Karpas-422 (cell line): Measurements from ENCODE around the gene EBI3. TPM values are rescaled to one million over a fixed set of nuclear protein-coding genes. Genes with fewer than 3 reads are reported as not detected.
A peak's percentile ranks its signal among the peaks of the same experiment; 100 is the strongest.
"Not testable (repeated sequence)": the region's sequence is repeated elsewhere in the genome, so short reads cannot be mapped to it uniquely, and the experiment has no call there.

Experiments used
- DNase-seq: peaks from one replicate; pipeline ENCODE4 v3.0.0-alpha.2; 2015
- H2AFZ ChIP-seq: fragments of 200-600 bp; sonication (generic); 2 replicates; pipeline ENCODE4 v1.6.1; 2014; ENCODE audit warnings: antibody characterized with exemption, low read length, mixed read lengths
- H3K27ac ChIP-seq: fragments of 200-600 bp; sonication (generic); 2 replicates; pipeline ENCODE4 v1.5.1; 2014; ENCODE audit warnings: mild to moderate bottlenecking, low read length, moderate library complexity
- H3K27me3 ChIP-seq: fragments of 200-600 bp; sonication (generic); 2 replicates; pipeline ENCODE4 v1.6.1; 2014; ENCODE audit warnings: low read length, mixed read lengths
- H3K36me3 ChIP-seq: fragments of 200-600 bp; sonication (generic); 2 replicates; pipeline ENCODE4 v1.6.1; 2014; ENCODE audit warnings: low read length, mixed read lengths; ENCODE audit not compliant: insufficient read depth
- H3K4me1 ChIP-seq: fragments of 200-600 bp; sonication (generic); 2 replicates; pipeline ENCODE4 v1.6.1; 2014; ENCODE audit warnings: mild to moderate bottlenecking, low read length, mixed read lengths
- H3K4me2 ChIP-seq: fragments of 200-600 bp; sonication (generic); 2 replicates; pipeline ENCODE4 v1.6.1; 2014; ENCODE audit warnings: low read length, low read depth, mild to moderate bottlenecking; ENCODE audit not compliant: poor library complexity, severe bottlenecking
- H3K4me3 ChIP-seq: fragments of 200-600 bp; sonication (generic); 2 replicates; pipeline ENCODE4 v1.5.1; 2014; ENCODE audit warnings: mild to moderate bottlenecking, antibody characterized with exemption, low read length, mixed read lengths
- H3K79me2 ChIP-seq: fragments of 200-600 bp; sonication (generic); 2 replicates; pipeline ENCODE4 v1.6.1; 2014; ENCODE audit warnings: mild to moderate bottlenecking, low read length, mixed read lengths
- H3K9ac ChIP-seq: fragments of 200-600 bp; sonication (generic); 2 replicates; pipeline ENCODE4 v1.6.0; 2014; ENCODE audit warnings: low read length
- H3K9me2 ChIP-seq: fragments of 200-600 bp; sonication (generic), shearing (Covaris generic); replicated peaks from 2 replicates; pipeline ENCODE4 v1.6.0; 2014; ENCODE audit warnings: mild to moderate bottlenecking, low read length, moderate library complexity; ENCODE audit not compliant: insufficient read depth
- H3K9me3 ChIP-seq: fragments of 300-700, 200-600 bp; sonication (generic); 2 replicates; pipeline ENCODE4 v1.6.1; 2014; ENCODE audit warnings: low read length, mixed read lengths
- H4K20me1 ChIP-seq: fragments of 200-600 bp; sonication (generic); 2 replicates; pipeline ENCODE4 v1.6.1; 2014; ENCODE audit warnings: mild to moderate bottlenecking, antibody characterized with exemption, low read length, low read depth; ENCODE audit not compliant: insufficient read depth
- total RNA-seq: library from RNA; depleted of rRNA; stranded (reverse); fragments of >200 nt; shearing (Covaris generic); gene quantifications from 2 replicates; pipeline ENCODE4 v1.2.3, GENCODE V29; 2014; ENCODE audit warnings: low replicate concordance

The EBI3 gene
- total RNA-seq, 1 experiment from 2014 or later: not detected

DNA sequence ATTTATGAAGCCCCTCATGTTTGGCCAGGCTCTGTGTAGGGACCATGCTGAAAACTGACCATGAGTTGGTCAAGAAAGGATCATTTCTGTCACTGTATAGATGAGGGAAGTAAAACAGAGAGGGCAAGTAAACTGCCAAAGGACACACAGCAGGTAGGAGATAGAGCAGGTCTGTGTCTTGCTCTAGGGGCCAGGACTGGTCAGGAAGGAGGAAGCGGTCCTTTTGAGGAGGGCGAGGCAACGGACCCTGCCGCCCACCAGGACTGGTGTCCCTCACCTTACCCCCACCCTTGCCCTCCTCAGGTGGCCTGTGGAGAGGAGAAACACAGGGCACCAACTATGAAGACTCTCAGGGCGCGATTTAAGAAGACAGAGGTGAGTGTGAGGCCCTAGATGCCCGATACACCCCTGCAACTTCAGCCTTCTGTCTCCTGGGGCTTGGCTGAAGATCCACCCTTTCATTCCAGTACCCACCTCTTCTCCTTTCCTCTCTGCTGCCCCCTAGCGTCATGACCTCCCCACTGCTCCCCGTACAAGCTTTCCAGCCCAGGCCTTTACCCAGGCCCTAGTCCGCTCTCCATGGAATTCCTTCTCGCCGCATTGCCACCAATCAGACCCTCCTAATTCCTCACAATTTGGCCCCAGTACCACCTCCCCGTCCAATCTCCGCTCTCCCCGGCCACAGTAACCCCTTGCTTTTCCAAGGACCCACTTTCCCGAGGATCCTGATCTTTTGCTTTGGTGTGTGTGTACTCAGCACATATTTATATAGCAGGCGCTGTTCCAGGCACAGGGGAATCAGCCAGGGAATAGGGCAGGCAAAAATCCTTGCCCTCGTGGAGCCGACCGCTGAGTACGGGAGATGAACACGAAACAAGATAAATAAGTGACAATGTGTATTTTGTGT lies 43.0 kb upstream of the EBI3 start:
- H3K27me3 ChIP-seq: no peaks in the 10 kb centered on the region
- H3K9me3 ChIP-seq: no peaks in the 10 kb centered on the region
- no peaks in the 10 kb centered on the region for H3K9me2 ChIP-seq
- no peak overlapping the region for H3K27ac ChIP-seq
- H3K79me2 ChIP-seq: peaks cover 9% of the 10 kb centered on the region
- DNase-seq: peak; percentile 93
- no peaks in the 10 kb centered on the region for H4K20me1 ChIP-seq
- H3K36me3 ChIP-seq: no peaks in the 10 kb centered on the region
- H3K4me3 ChIP-seq: no peak overlapping the region
- no peak overlapping the region for H2AFZ ChIP-seq
- peaks cover 9% of the 10 kb centered on the region for H3K4me1 ChIP-seq
- H3K9ac ChIP-seq: no peak overlapping the region
- no peak overlapping the region for H3K4me2 ChIP-seq

- Histone ChIP-seq H3K27me3 (no peaks in the 10 kb centered on the region), H3K36me3 (no peaks in the 10 kb centered on the region), H3K4me3 (no peak overlapping the region), H3K4me1 (peaks cover 8% of the 10 kb centered on the region), H3K4me2 (no peak overlapping the region), H3K27ac (no peak overlapping the region), H3K9me2 (no peaks in the 10 kb centered on the region), H4K20me1 (no peaks in the 10 kb centered on the region), H2AFZ (no peak overlapping the region), H3K79me2 (no peaks in the 10 kb centered on the region), H3K9me3 (no peaks in the 10 kb centered on the region), H3K9ac (no peak overlapping the region)
- no peak for DNase-seq
Observed at GRCh38 chr19:4187313-4188122, 41.8 kb upstream of the EBI3 start.

DNA sequence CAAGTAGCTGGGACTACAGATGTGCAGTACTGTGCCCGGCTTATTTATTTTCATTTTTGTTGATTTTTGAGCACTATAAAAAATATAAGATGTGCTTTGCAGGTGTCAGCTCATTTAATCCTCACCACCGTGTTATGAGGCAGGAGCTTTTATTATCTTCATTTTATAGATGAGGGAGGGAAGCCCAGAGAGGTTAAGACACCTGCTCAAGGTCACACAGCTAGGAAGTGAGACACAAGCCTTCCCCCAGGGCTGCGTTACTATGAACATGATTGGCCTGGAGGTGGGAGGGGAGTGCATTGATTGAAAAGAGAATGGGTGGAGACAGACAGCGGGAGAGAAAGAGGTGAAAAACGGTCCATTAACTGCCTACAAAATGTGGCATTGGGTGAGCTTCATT lies 39.7 kb upstream of the EBI3 start:
- H3K4me2 ChIP-seq: no peak overlapping the region
- peaks cover 12% of the 10 kb centered on the region for H3K4me1 ChIP-seq
- H3K9ac ChIP-seq: no peak overlapping the region
- H3K9me3 ChIP-seq: no peaks in the 10 kb centered on the region
- no peaks in the 10 kb centered on the region for H3K79me2 ChIP-seq
- no peak for DNase-seq
- H3K27ac ChIP-seq: no peak overlapping the region
- H3K36me3 ChIP-seq: no peaks in the 10 kb centered on the region
- H3K27me3 ChIP-seq: no peaks in the 10 kb centered on the region
- H4K20me1 ChIP-seq: no peaks in the 10 kb centered on the region
- no peak overlapping the region for H2AFZ ChIP-seq
- H3K4me3 ChIP-seq: no peak overlapping the region
- no peaks in the 10 kb centered on the region for H3K9me2 ChIP-seq

DNA sequence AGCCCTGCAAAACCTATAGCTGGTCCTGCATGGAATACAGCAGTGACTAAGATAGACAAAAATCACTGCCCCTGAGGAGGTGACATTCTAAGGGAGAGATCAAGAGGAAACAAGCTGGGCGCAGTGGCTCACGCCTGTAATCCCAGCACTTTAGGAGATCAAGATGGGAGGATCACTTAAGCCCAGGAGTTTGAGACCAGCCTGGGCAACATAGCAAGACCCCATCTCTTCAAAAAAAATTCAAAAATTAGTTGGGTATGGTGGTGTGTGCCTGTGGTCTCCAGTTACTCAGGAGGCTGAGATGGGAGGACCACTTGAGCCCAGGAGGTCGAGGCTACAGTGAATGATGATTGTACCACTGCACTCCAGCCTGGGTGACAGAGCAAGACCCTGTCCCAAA lies 36.8 kb upstream of the EBI3 start:
- not testable (repeated sequence) for H3K27me3 ChIP-seq, H4K20me1 ChIP-seq, H3K27ac ChIP-seq, H2AFZ ChIP-seq, H3K9me2 ChIP-seq, DNase-seq, H3K4me3 ChIP-seq, H3K4me2 ChIP-seq, H3K36me3 ChIP-seq, H3K79me2 ChIP-seq, H3K9ac ChIP-seq, H3K4me1 ChIP-seq
- H3K9me3 ChIP-seq: peaks cover 10% of the 10 kb centered on the region

GRCh38 chr19:4194353-4194752 lies 35.0 kb upstream of the EBI3 start:
- Histone ChIP-seq H3K9me3 (peaks cover 10% of the 10 kb centered on the region), H3K36me3 (no peaks in the 10 kb centered on the region), H3K27ac (no peak overlapping the region), H3K27me3 (no peaks in the 10 kb centered on the region), H3K4me3 (no peak overlapping the region; the same call in 1 of the 2 replicates), H3K4me1 (peaks cover 10% of the 10 kb centered on the region), H3K4me2 (peak overlapping the region; percentile 6), H3K9me2 (no peaks in the 10 kb centered on the region), H2AFZ (no peak overlapping the region), H4K20me1 (no peaks in the 10 kb centered on the region), H3K9ac (peak overlapping the region; percentile 21; the same call in 1 of the 2 replicates), H3K79me2 (no peaks in the 10 kb centered on the region)
- DNase-seq: peak; percentile 52

- H3K27ac ChIP-seq: no peak overlapping the region
- no peaks in the 10 kb centered on the region for H3K27me3 ChIP-seq
Observed at GRCh38 chr19:4196009-4196408, 33.3 kb upstream of the EBI3 start.

DNA sequence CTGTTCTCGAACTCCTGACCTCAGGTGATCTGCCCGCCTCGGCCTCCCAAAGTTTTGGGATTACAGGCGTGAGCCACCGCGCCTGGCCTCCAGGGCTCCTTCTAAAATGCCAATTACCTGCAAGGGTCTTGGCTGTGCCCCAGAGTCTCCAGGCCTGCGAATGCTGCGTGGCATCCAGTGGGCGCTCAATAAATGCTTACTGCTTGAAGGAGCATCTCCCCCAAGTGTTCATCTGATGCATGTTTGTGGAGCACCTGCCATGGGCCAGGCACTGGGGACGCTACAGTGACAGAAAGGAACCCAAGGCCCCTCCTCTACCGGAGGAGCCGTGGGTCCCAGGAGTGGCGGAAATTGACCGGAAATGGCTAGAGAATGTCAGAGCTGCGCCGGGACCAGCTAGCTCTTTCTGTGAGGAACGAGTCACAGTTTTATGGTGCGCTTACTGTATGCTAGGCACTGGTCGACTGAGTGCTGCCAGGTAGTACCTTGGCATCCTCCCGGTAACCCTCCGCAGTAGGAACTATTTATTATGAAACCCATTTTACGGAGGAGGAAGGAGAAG lies 32.7 kb upstream of the EBI3 start:
- Histone ChIP-seq H3K9me3 (peaks cover 10% of the 10 kb centered on the region), H4K20me1 (no peaks in the 10 kb centered on the region), H3K4me1 (peaks cover 10% of the 10 kb centered on the region), H3K79me2 (no peaks in the 10 kb centered on the region), H3K4me2 (no peak overlapping the region), H3K27ac (no peak overlapping the region), H2AFZ (no peak overlapping the region), H3K9ac (no peak overlapping the region), H3K36me3 (no peaks in the 10 kb centered on the region), H3K27me3 (no peaks in the 10 kb centered on the region), H3K9me2 (no peaks in the 10 kb centered on the region), H3K4me3 (no peak overlapping the region)
- no peak for DNase-seq

More at GRCh38 chr19:4196009-4196408, 33.3 kb upstream of the EBI3 start:
- H3K4me1 ChIP-seq: peaks cover 10% of the 10 kb centered on the region
- H3K4me3 ChIP-seq: no peak overlapping the region
- H4K20me1 ChIP-seq: no peaks in the 10 kb centered on the region
- H3K9me2 ChIP-seq: no peaks in the 10 kb centered on the region
- no peak overlapping the region for H2AFZ ChIP-seq
- DNase-seq: no peak
- no peak overlapping the region for H3K9ac ChIP-seq
- H3K9me3 ChIP-seq: peaks cover 10% of the 10 kb centered on the region
- no peak overlapping the region for H3K4me2 ChIP-seq
- no peaks in the 10 kb centered on the region for H3K36me3 ChIP-seq
- H3K79me2 ChIP-seq: no peaks in the 10 kb centered on the region

DNA sequence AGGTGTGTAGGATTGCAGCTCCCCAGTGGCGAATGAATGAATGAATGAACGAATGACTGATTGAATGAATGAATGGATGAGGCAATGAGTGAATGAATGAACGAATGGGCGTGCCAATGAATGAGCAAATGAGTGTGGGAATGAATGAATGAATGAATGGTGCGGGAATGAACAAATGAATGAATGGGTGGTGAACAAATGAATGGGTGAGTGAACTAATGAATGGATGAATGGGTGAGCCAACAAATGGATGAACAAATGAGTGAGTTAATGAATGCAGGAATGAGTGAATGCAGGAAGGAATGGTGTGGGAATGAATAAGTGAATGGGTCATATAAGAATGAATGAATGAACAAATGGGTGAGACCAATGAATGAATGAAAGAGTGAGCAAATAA lies 32.1 kb upstream of the EBI3 start:
- Histone ChIP-seq H3K27me3 (no peaks in the 10 kb centered on the region), H3K9me3 (peaks cover 10% of the 10 kb centered on the region), H3K9ac (no peak overlapping the region), H4K20me1 (no peaks in the 10 kb centered on the region), H3K4me3 (no peak overlapping the region), H3K9me2 (no peaks in the 10 kb centered on the region), H3K4me1 (peaks cover 10% of the 10 kb centered on the region), H3K79me2 (no peaks in the 10 kb centered on the region), H3K4me2 (no peak overlapping the region), H3K36me3 (no peaks in the 10 kb centered on the region), H3K27ac (no peak overlapping the region), H2AFZ (no peak overlapping the region)
- DNase-seq: no peak
